IMR-90 (cell line): ENCODE measurements around the gene SMKR1. TPM values are rescaled to one million over a fixed set of nuclear protein-coding genes. Genes with fewer than 3 reads are reported as not detected.

ENCODE experiments used
- ATAC-seq: fragments of 200-7000 bp; cut with Tn5 transposase; 2 replicates; pipeline ENCODE4 v1.9.1; 2020; ENCODE audit warnings: low read depth, mild to moderate bottlenecking, moderate library complexity
- BruUV-seq: library from RNA; stranded (reverse); fragments of 400-500 nt; replicated peaks from 2 replicates; lab custom pipeline; 2021; lab: Mats Ljungman, UMichigan
- CTCF ChIA-PET: fragments of 300-600 bp; formaldehyde crosslinking; extraction: SDS; loops from one replicate; lab custom pipeline; 2021; ENCODE audit warnings: antibody characterized with exemption; lab: Yijun Ruan, JAX
- POLR2A ChIA-PET: fragments of 300-600 bp; sonication (Branson Sonifier 250); formaldehyde crosslinking; loops from one replicate; lab custom pipeline; 2022; ENCODE audit warnings: antibody characterized with exemption; ENCODE audit not compliant: unreplicated experiment; lab: Charles Lee
- DNase-seq: peaks from one replicate; pipeline ENCODE4 v3.0.0; 2013
- H2AFZ ChIP-seq: replicated peaks from 2 replicates; pipeline ENCODE3; 2013; ENCODE audit warnings: low read length, mild to moderate bottlenecking; ENCODE audit not compliant: poor library complexity
- H2AK5ac ChIP-seq: 2 replicates; pipeline ENCODE4 v1.6.1; 2013; ENCODE audit warnings: low read depth, low read length, inconsistent platforms
- H2AK9ac ChIP-seq: replicated peaks from 2 replicates; pipeline ENCODE3; 2013; ENCODE audit warnings: mild to moderate bottlenecking, low read depth, low read length, moderate library complexity; ENCODE audit not compliant: poor library complexity
- H2BK120ac ChIP-seq: 2 replicates; pipeline ENCODE4 v1.6.1; 2013; ENCODE audit warnings: low read depth, low read length, inconsistent platforms
- H2BK15ac ChIP-seq: 3 replicates; pipeline ENCODE4 v1.6.1; 2013; ENCODE audit warnings: low read depth, low read length, inconsistent platforms
- H2BK20ac ChIP-seq: 2 replicates; pipeline ENCODE4 v1.6.1; 2013; ENCODE audit warnings: low read depth, mild to moderate bottlenecking, inconsistent platforms, low read length, moderate library complexity
- H2BK5ac ChIP-seq: 2 replicates; pipeline ENCODE4 v1.6.1; 2013; ENCODE audit warnings: mild to moderate bottlenecking, low read depth, low read length, inconsistent platforms; ENCODE audit not compliant: poor library complexity, severe bottlenecking
- H3K14ac ChIP-seq: replicated peaks from 2 replicates; pipeline ENCODE4 v1.6.1; 2013; ENCODE audit warnings: low read depth, low read length, inconsistent platforms
- H3K18ac ChIP-seq: 2 replicates; pipeline ENCODE4 v1.6.1; 2013; ENCODE audit warnings: low read depth, low read length, control low read depth
- H3K23ac ChIP-seq: 2 replicates; pipeline ENCODE4 v1.6.1; 2013; ENCODE audit warnings: low read depth, low read length, inconsistent platforms
- H3K27ac ChIP-seq: 2 replicates; pipeline ENCODE4 v1.5.1; 2013; ENCODE audit warnings: mild to moderate bottlenecking, control low read depth, low read length; ENCODE audit not compliant: insufficient read depth
- H3K27me3 ChIP-seq: 2 replicates; pipeline ENCODE4 v1.6.1; 2013; ENCODE audit warnings: low read length; ENCODE audit not compliant: control insufficient read depth, insufficient read depth
- H3K36me3 ChIP-seq: 2 replicates; pipeline ENCODE4 v1.6.1; 2013; ENCODE audit warnings: low read length, mixed read lengths; ENCODE audit not compliant: control insufficient read depth, insufficient read depth
- H3K4ac ChIP-seq: 2 replicates; pipeline ENCODE4 v1.6.1; 2013; ENCODE audit warnings: low read depth, low read length, inconsistent platforms
- H3K4me1 ChIP-seq: 2 replicates; pipeline ENCODE4 v1.6.1; 2013; ENCODE audit warnings: low read length, mixed read lengths; ENCODE audit not compliant: control insufficient read depth, insufficient read depth
- H3K4me2 ChIP-seq: 2 replicates; pipeline ENCODE4 v1.6.1; 2013; ENCODE audit warnings: low read depth, mild to moderate bottlenecking, control low read depth, low read length, moderate library complexity
- H3K4me3 ChIP-seq: 2 replicates; pipeline ENCODE4 v1.5.1; 2013; ENCODE audit warnings: low read depth, mild to moderate bottlenecking, control low read depth, low read length, moderate library complexity; ENCODE audit not compliant: insufficient read depth
- H3K56ac ChIP-seq: 2 replicates; pipeline ENCODE4 v1.6.1; 2013; ENCODE audit warnings: low read length, inconsistent platforms; ENCODE audit not compliant: insufficient read depth; ENCODE audit errors: extremely low read depth
- H3K79me1 ChIP-seq, 2 experiments: 2 replicates each; pipeline ENCODE4 v1.6.1; 2013; ENCODE audit warnings: low read length in 2 of 2, inconsistent platforms in 1 of 2, low read depth in 1 of 2
- H3K9ac ChIP-seq: 2 replicates; pipeline ENCODE4 v1.6.1; 2013; ENCODE audit warnings: low read depth, low read length, control low read depth
- H3K9me1 ChIP-seq: 2 replicates; pipeline ENCODE4 v1.6.1; 2013; ENCODE audit warnings: low read length, inconsistent platforms; ENCODE audit not compliant: insufficient read depth
- H3K9me3 ChIP-seq: 2 replicates; pipeline ENCODE4 v1.6.1; 2013; ENCODE audit warnings: low read length; ENCODE audit not compliant: control insufficient read depth, insufficient read depth
- H4K20me1 ChIP-seq: 2 replicates; pipeline ENCODE4 v1.6.1; 2013; ENCODE audit warnings: low read length, inconsistent platforms; ENCODE audit not compliant: insufficient read depth
- H4K5ac ChIP-seq: 2 replicates; pipeline ENCODE4 v1.6.1; 2013; ENCODE audit warnings: mild to moderate bottlenecking, low read depth, low read length, control low read depth
- H4K8ac ChIP-seq, 2 experiments: 2 replicates each; pipeline ENCODE4 v1.6.1; 2013; ENCODE audit warnings: low read depth in 2 of 2, low read length in 2 of 2, control low read depth in 1 of 2, inconsistent platforms in 1 of 2
- H4K91ac ChIP-seq: 2 replicates; pipeline ENCODE4 v1.6.1; 2013; ENCODE audit warnings: low read depth, low read length, inconsistent platforms; ENCODE audit not compliant: insufficient read depth
- BHLHE40 ChIP-seq: fragments of 150-350 bp; IDR thresholded peaks from 2 replicates; pipeline ENCODE4 v1.6.1; 2016; ENCODE audit warnings: mild to moderate bottlenecking, low read depth, low read length
- CEBPB ChIP-seq: IDR thresholded peaks from 2 replicates; pipeline ENCODE4 v1.6.1; 2012; ENCODE audit warnings: low read depth, low read length, improper control_type of control experiment
- MAZ ChIP-seq: IDR thresholded peaks from 2 replicates; pipeline ENCODE4 v1.6.1; 2012; ENCODE audit warnings: low read depth, mild to moderate bottlenecking, low read length, improper control_type of control experiment, moderate library complexity, borderline replicate concordance
- NFE2L2 ChIP-seq: fragments of 150-350 bp; IDR thresholded peaks from 2 replicates; pipeline ENCODE4 v1.6.1; 2016; ENCODE audit warnings: low read depth, mild to moderate bottlenecking, low read length
- WGBS, 2 experiments: methylation state at CpG; one replicate each; pipeline versions ENCODE4 v1.1.5 to v1.1.7; 2013; ENCODE audit warnings: missing lambda C conversion rate in 2 of 2; ENCODE audit not compliant: insufficient read length in 1 of 2; ENCODE audit errors: extremely low coverage in 2 of 2; 5-methylcytosine and 5-hydroxymethylcytosine counted together
- dilution Hi-C: fragments of 300-500 bp; cut with HindIII; formaldehyde crosslinking; loops from one replicate; pipeline ENCODE4 v1.14.3; 2018; ENCODE audit warnings: low sequenced_read_pairs; ENCODE audit not compliant: unreplicated experiment
- in situ Hi-C: fragments of 300-500 bp; cut with MboI; formaldehyde crosslinking; loops from 3 replicates; pipeline ENCODE4 v1.14.3; 2019; ENCODE audit warnings: low sequenced_read_pairs, inconsistent platforms, mixed read lengths
- intact Hi-C: fragments of 100-400 bp; cut with micrococcal nuclease; formaldehyde crosslinking; loops from 2 replicates; pipeline ENCODE4 v1.10.0; 2022
- polyA plus RNA-seq, 3 experiments: library from polyadenylated mRNA; depleted of rRNA; stranded (reverse); fragments of >200 nt; gene quantifications; 2 replicates each; pipeline ENCODE4 v1.2.3, GENCODE V29; 2012; ENCODE audit warnings: low replicate concordance in 1 of 3
- total RNA-seq: library from RNA; depleted of rRNA; stranded (reverse); fragments of >200 nt; gene quantifications from 2 replicates; pipeline ENCODE4 v1.2.3, GENCODE V29; 2012
- TF ChIP-seq, protein P1 (sequence below): fragments of 150-350 bp; IDR thresholded peaks from 2 replicates; pipeline ENCODE4 v1.6.1; 2017; ENCODE audit warnings: mild to moderate bottlenecking, antibody characterized with exemption, low read length, low read depth

The SMKR1 gene
- total and polyA plus RNA-seq, 2 of the 4 experiments (the other 2 are of a cell fraction), result 0.26 TPM; not detected in 1

DNA sequence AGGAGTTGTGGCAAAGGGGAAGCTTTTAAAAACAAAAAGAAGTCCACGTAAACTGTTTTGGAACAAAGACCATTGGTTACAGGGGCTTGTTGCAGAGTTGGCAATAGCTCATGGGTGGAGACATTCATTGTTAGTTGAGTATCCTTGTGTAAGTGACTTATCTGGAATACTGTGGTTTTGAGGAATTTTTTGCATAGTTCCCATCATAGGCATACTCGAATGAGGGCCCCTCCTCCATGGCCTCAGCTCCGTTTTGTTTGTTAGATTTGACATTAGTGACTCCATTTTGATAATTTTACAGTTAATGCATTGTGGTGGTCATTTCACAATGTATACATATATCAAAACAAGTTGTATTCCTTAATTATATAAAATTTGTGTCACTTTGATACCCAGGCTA lies 12.8 kb upstream of the SMKR1 start:
- DNase-seq (peak; percentile 93), ATAC-seq (peak; percentile 84)
- Histone ChIP-seq H3K56ac (no peak overlapping the region), H3K4ac (peak overlapping the region; percentile 78), H3K4me2 (no peak overlapping the region), H3K9ac (no peak overlapping the region), H3K4me3 (no peak overlapping the region), H3K79me1 (no peaks in the 10 kb centered on the region), H4K8ac (peak overlapping the region in 1 of 2 experiments; percentile 26; a peak in 2 of 4 replicates), H3K9me3 (no peaks in the 10 kb centered on the region), H3K27ac (no peak overlapping the region), H3K14ac (peak overlapping the region; percentile 20; the same call in 1 of the 2 replicates), H3K18ac (peak overlapping the region; percentile 52; the same call in 1 of the 2 replicates), H2BK20ac (peak overlapping the region; percentile 79), H3K9me1 (peaks cover 6% of the 10 kb centered on the region; the same call in 1 of the 2 replicates), H2BK5ac (no peak overlapping the region), H2AK5ac (no peak overlapping the region), H3K23ac (peak overlapping the region; percentile 39; the same call in 1 of the 2 replicates), H3K4me1 (peaks cover 8% of the 10 kb centered on the region; the same call in 1 of the 2 replicates), H3K27me3 (no peaks in the 10 kb centered on the region), H2BK15ac (peak overlapping the region; percentile 45; the same call in 1 of the 3 replicates), H4K5ac (0 out of 2 replicates have a peak overlapping the region, but pooled peaks have one; percentile 28), H4K20me1 (no peaks in the 10 kb centered on the region), H2AFZ (peak overlapping the region; percentile 59), H2BK120ac (peak overlapping the region; percentile 76), H4K91ac (0 out of 2 replicates have a peak overlapping the region, but pooled peaks have one; percentile 40), H3K36me3 (no peaks in the 10 kb centered on the region), H2AK9ac (no peak overlapping the region)
- TF ChIP-seq NFE2L2 (no peak), BHLHE40 (0 out of 2 replicates have a peak, but pooled peaks have one; percentile 12), CEBPB (peak; percentile 27; the same call in 1 of the 2 replicates), MAZ (no peak)
- TF ChIP-seq, protein P1, sequence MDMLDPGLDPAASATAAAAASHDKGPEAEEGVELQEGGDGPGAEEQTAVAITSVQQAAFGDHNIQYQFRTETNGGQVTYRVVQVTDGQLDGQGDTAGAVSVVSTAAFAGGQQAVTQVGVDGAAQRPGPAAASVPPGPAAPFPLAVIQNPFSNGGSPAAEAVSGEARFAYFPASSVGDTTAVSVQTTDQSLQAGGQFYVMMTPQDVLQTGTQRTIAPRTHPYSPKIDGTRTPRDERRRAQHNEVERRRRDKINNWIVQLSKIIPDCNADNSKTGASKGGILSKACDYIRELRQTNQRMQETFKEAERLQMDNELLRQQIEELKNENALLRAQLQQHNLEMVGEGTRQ, result no peak
- dilution Hi-C loops, result no loop called here
- ChIA-PET CTCF (no interaction called here), POLR2A (interaction anchor here (0.5 kb wide), 1 partner anchor 327 kb away, joined by 5 read pairs; no protein-coding TSS in a partner anchor)
- WGBS, 2 experiments, result no CpG with 5 or more reads among the region's 3 CpGs
- intact Hi-C loops, result loop anchor here (10.0 kb wide), 1 partner anchor 335 kb away; no protein-coding TSS in a partner anchor
- no TSS peak for BruUV-seq
- in situ Hi-C loops, result loop anchor here (25.0 kb wide), 1 partner anchor 523 kb away; no protein-coding TSS in a partner anchor
